Measurements from ENCODE around the gene B3GALT6. TPM values are rescaled to one million over a fixed set of nuclear protein-coding genes. Genes with fewer than 3 reads are reported as not detected.

Gene B3GALT6
- total and polyA plus RNA-seq, 4 donors = 1.2 to 9.0 (median 8.3) TPM

DNA sequence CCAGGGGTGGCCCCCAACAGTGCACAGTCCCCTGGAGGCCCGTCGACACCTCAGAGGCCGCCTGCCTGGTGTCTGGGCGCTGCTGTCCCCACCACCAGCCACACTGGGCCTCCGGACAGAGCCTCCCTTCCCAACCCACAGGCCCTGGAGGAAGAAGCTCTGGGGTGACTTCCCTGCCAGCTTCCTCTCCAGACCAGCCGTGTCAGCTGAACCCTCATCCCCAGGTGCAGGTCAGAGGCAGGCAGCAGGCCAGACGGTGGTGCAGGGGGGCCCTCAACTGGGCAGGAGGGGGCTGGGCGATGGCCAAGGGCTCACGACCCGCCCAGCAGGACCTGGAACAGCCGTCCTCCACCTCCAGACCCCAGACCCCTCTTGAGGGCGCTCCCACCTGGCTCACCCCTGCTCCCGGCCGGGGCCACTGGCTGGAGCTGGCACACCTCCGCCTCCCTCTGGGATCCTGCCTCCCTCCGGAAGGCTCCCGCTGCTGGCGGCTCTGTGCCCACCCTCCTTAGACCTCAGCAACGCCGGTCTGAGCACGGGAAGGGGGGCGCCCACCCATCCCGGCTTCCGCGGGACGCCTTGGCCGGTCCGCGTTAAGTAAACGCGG lies 26.2 kb upstream of the B3GALT6 start (continued):
- TF ChIP-seq HNF4A (conservative IDR thresholded peaks at IDR 0.05) (no peak), TAF1 (conservative IDR thresholded peaks at IDR 0.05) (no peak), HNF4G (IDR thresholded peaks at IDR 0.05) (no peak)

DNA sequence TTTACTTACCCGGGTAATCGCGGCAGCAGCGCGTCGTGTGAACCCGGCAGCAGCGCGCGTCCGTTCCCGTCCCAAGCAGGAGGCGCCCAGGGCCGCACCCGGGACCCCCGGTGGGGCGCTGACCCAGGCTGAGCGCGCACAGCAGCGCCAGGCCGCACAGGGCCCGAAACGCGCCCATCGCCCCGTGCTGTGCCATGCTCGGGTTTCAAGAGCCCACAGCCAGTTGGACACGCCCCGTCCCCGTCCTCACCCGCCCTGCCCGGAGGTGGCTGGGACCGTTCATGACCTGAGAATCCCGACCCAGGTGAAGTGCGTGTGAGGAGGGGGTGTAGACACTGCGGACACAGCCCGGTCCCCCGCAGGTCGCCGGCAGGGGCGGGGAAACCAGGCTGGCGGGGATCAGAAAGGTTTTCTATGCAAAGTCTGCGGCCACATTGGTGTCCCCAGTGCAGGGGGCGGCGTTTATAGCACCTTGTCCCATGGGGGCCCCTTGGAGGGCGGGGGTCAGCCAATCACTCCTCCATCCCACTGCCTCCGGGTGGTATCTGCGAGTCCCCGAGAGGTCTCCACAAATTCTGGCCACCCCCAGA lies 25.6 kb upstream of the B3GALT6 start, which contains the start of gene TNFRSF18:
TNFRSF18 (minus strand) TSS at position 217 of the 590 bp plus-strand sequence; CDS start at position 196, 21 bp downstream.
- Histone ChIP-seq H3K9ac (ENCODE audit: low read depth in 1 of 2, low read length in 2 of 2) (no peak within 1 kb of the TSS), H3K9me3 (ENCODE audit: control insufficient read depth in 4 of 4, low read length in 3 of 4) (no peaks in the 10 kb centered on the region), H3K27me3 (ENCODE audit: control insufficient read depth in 4 of 4, insufficient read depth in 4 of 4, low read length in 3 of 4) (peaks cover 0 to 8% (median 0%) of the 10 kb centered on the region in 4 donors), H3K4me3 (ENCODE audit: low read depth in 1 of 3, low read length in 3 of 3) (peak within 1 kb of the TSS in 1 of 3 donors; percentile 6), H3K4me1 (ENCODE audit: control insufficient read depth in 4 of 4, insufficient read depth in 4 of 4, low read length in 3 of 4) (peaks cover 0 to 6% (median 1%) of the 10 kb centered on the region in 4 donors), H3K27ac (ENCODE audit: low read depth in 1 of 2, low read length in 2 of 2) (no peak within 1 kb of the TSS), H3K36me3 (ENCODE audit: control insufficient read depth in 4 of 4, insufficient read depth in 3 of 4, low read depth in 1 of 4, low read length in 3 of 4) (no peaks in the 10 kb centered on the region)
- WGBS = 6% methylated on average over 49 of the region's 49 CpGs
- no peak for DNase-seq (ENCODE audit: low spot score)
- TF ChIP-seq RAD21 (IDR thresholded peaks at IDR 0.05) (no peak), FOXA2 (IDR thresholded peaks at IDR 0.05) (no peak), HNF4A (conservative IDR thresholded peaks at IDR 0.05) (no peak), YY1 (IDR thresholded peaks at IDR 0.05) (no peak), TAF1 (conservative IDR thresholded peaks at IDR 0.05) (no peak), NR2F2 (IDR thresholded peaks at IDR 0.05) (no peak), HNF4G (IDR thresholded peaks at IDR 0.05) (no peak), SP1 (IDR thresholded peaks at IDR 0.05) (no peak), JUND (IDR thresholded peaks at IDR 0.05) (no peak), GABPA (IDR thresholded peaks at IDR 0.05 in 1 of 2, conservative IDR thresholded peaks at IDR 0.05 in 1 of 2) (no peak), FOXA1 (IDR thresholded peaks at IDR 0.05) (no peak), EGR1 (IDR thresholded peaks at IDR 0.05; ENCODE audit: low read depth in 2 of 2) (no peak), RXRA (IDR thresholded peaks at IDR 0.05) (no peak)
- TF ChIP-seq, protein P1, sequence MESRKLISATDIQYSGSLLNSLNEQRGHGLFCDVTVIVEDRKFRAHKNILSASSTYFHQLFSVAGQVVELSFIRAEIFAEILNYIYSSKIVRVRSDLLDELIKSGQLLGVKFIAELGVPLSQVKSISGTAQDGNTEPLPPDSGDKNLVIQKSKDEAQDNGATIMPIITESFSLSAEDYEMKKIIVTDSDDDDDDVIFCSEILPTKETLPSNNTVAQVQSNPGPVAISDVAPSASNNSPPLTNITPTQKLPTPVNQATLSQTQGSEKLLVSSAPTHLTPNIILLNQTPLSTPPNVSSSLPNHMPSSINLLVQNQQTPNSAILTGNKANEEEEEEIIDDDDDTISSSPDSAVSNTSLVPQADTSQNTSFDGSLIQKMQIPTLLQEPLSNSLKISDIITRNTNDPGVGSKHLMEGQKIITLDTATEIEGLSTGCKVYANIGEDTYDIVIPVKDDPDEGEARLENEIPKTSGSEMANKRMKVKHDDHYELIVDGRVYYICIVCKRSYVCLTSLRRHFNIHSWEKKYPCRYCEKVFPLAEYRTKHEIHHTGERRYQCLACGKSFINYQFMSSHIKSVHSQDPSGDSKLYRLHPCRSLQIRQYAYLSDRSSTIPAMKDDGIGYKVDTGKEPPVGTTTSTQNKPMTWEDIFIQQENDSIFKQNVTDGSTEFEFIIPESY (IDR thresholded peaks at IDR 0.05) = no peak
- TF ChIP-seq, protein P2, sequence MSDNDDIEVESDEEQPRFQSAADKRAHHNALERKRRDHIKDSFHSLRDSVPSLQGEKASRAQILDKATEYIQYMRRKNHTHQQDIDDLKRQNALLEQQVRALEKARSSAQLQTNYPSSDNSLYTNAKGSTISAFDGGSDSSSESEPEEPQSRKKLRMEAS (IDR thresholded peaks at IDR 0.05) = no peak
- TF ChIP-seq, protein P3, sequence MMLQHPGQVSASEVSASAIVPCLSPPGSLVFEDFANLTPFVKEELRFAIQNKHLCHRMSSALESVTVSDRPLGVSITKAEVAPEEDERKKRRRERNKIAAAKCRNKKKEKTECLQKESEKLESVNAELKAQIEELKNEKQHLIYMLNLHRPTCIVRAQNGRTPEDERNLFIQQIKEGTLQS (IDR thresholded peaks at IDR 0.05) = no peak
- TF ChIP-seq, protein P4, sequence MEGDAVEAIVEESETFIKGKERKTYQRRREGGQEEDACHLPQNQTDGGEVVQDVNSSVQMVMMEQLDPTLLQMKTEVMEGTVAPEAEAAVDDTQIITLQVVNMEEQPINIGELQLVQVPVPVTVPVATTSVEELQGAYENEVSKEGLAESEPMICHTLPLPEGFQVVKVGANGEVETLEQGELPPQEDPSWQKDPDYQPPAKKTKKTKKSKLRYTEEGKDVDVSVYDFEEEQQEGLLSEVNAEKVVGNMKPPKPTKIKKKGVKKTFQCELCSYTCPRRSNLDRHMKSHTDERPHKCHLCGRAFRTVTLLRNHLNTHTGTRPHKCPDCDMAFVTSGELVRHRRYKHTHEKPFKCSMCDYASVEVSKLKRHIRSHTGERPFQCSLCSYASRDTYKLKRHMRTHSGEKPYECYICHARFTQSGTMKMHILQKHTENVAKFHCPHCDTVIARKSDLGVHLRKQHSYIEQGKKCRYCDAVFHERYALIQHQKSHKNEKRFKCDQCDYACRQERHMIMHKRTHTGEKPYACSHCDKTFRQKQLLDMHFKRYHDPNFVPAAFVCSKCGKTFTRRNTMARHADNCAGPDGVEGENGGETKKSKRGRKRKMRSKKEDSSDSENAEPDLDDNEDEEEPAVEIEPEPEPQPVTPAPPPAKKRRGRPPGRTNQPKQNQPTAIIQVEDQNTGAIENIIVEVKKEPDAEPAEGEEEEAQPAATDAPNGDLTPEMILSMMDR (IDR thresholded peaks at IDR 0.05; ENCODE audit: low read depth, low read length, missing input control) = no peak
- TF ChIP-seq, protein P5, sequence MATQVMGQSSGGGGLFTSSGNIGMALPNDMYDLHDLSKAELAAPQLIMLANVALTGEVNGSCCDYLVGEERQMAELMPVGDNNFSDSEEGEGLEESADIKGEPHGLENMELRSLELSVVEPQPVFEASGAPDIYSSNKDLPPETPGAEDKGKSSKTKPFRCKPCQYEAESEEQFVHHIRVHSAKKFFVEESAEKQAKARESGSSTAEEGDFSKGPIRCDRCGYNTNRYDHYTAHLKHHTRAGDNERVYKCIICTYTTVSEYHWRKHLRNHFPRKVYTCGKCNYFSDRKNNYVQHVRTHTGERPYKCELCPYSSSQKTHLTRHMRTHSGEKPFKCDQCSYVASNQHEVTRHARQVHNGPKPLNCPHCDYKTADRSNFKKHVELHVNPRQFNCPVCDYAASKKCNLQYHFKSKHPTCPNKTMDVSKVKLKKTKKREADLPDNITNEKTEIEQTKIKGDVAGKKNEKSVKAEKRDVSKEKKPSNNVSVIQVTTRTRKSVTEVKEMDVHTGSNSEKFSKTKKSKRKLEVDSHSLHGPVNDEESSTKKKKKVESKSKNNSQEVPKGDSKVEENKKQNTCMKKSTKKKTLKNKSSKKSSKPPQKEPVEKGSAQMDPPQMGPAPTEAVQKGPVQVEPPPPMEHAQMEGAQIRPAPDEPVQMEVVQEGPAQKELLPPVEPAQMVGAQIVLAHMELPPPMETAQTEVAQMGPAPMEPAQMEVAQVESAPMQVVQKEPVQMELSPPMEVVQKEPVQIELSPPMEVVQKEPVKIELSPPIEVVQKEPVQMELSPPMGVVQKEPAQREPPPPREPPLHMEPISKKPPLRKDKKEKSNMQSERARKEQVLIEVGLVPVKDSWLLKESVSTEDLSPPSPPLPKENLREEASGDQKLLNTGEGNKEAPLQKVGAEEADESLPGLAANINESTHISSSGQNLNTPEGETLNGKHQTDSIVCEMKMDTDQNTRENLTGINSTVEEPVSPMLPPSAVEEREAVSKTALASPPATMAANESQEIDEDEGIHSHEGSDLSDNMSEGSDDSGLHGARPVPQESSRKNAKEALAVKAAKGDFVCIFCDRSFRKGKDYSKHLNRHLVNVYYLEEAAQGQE (IDR thresholded peaks at IDR 0.05) = no peak
